Stimulated activated CD4-positive, alpha-beta T cell treated with anti-CD3 and anti-CD28 coated beads, Interleukin-1b, Interleukin-23, amount 100 ng/mL, for 4 hours (primary cell): ENCODE results near the gene UNC5A.

ENCODE experiments used
- DNase-seq, 2 donors: peaks; one replicate each; pipeline ENCODE4 v3.0.0-alpha.2; 2020; ENCODE audit warnings: low read depth in 2 of 2

UNC5A gene

DNA sequence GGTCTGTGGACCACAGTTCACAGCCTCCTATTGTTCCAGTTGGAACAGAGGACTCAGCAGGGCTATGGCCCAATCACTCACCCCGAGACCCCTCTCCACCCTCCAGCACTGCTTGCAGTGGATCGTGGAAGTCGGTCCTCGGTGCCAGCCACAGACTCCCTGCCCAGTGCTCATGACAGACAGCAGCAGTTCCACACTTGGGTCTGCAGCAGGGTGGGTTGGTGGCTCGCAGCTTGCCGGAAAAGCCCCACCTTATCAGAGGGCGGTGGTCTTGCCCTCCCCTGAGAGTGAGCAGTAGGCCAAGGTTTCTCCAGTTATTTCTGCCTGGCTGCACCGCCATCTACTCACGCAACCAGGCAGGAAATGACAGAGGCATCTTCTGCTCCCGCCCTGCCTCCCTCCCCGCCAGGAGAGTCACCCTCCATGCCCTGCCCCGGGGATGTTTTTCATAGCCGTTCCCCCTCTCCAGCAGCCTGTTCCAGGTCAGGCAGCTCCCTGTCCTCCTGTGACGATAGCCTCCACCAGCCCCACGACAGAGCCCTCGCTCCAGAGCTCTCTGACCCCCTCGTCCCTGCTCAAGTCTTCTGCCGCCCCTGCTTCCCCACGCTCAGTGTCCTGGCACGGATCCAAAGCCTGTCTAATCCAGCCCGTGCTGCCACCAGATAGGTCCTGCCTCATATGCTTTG lies 34.5 kb downstream of the UNC5A start:
- DNase-seq, result no peak

DNA sequence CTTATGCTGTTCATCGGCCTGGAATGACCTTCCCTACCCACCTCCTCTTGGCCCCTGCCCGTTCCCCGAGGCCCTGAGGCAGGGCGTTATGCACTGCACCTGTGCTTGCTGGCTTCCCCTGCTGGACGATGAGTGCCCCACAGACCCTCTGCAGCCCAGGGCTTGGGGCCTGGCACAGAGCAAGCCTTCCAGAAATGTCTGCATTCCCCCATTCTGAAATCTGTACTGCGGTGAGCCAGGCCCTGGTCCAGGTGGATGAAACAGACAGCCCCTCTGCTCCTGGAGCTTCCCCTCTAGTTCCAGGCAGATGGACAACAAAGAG lies 35.0 kb downstream of the UNC5A start:
- no peak for DNase-seq

- DNase-seq, result no peak
Measured at GRCh38 chr5:176846335-176847140, 36.2 kb downstream of the UNC5A start.

- no peak for DNase-seq
Measured at GRCh38 chr5:176847148-176847547, 36.8 kb downstream of the UNC5A start.

DNA sequence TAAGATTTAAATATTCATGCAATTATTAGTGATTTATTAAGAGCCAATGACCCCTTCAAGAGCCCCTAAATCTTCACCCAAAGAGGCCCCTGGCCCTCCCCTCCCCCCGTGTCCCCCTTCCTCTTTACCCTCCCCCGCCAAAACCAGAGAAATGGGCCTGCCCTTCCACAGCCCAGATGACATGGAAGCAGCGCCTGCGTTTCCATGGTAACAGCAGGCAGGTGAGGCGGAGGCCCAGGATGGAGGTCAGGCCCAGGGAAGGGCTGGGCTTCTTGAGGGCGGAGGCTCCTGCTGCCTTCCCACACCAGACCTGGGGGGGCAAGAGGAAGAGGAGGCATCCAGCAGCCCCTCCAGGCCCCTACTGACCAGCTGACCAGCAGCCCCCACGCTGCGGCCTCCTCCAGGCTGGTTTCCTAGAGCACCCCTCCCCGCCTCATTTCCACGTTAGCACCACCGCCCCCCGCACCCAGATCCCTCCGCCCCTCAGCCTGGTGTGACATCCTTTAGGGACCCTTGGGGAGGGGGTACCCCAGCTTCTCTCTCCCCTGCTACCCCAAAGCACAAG lies 37.4 kb downstream of the UNC5A start:
- DNase-seq, result no peak

DNA sequence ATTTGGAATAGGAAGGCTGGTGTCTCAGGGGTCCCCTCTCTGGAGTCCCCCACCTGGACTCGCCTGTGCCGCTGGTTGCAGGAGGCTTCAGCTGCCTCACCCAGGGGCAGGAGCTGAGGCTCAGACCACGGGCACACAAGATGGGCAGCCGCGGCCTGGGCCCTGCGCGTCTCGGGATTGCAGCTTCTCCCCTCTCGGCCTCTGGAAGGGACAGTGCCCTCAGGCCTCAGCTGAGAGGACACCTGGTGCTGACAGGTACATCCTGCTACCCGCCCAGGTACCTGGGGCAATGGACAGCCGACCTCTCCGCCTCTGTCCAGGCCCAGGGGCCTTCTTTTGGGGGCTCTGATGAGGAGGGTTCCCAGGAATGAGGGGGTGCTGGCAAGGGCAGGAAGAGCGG lies 38.3 kb downstream of the UNC5A start:
- DNase-seq, result no peak

GRCh38 chr5:176849611-176850227 lies 39.4 kb downstream of the UNC5A start:
- no peak for DNase-seq

GRCh38 chr5:176850371-176851245 lies 40.2 kb downstream of the UNC5A start:
- DNase-seq, result no peak

DNA sequence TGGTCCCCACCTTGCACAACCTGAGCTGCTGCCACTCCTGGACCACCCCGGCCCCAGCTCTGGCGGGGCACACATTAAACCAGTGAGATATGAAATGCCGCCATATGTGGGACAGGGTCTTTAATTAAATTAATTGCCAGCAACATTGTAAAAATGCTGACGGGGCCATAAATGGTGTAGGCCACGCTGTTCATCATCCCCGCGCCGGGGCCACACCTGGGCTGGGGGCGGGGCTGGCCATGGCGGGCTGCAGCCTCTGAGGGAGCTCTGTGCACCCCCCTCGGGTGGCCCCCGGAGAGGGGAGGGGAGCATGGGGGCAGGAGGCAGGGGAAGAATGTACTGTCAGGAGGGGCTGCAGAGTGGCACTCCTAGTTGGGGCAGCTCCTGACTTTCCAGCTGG lies 41.0 kb downstream of the UNC5A start:
- DNase-seq, result no peak

DNA sequence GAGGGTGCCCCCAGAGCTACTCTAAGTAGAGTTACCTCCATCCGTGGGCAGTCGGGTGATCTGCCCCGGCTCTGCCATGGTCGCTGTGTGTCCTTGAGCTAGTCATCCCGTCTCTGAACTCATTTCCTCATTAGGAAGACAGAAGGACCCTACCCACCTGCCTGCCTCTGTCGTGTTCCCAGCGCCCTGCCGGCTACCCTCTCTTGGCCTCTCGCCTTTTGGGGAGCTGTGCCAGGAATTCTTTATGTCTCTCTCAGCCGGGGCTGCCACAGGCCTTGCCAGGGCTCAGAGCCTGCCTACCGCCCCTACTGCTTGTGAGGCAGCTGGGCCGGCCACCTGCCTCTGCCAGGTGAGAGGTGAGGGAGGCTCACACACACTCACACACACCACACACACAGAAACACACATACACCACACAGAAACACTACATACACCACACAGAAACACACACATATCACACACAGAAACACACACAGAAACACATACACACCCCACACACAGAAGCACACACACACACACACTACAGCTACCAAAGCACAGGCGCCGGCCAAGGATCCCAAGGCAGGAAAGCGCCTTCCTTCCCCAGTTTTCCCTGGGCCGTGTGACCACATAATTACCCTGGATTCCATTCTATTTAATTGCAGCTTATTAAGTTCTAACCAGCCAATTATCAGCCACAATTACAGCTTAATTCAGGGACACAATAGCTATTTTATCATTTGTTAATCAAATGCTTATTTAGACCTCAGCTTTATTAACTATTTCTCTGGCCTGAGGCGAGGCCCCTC lies 41.7 kb downstream of the UNC5A start:
- no peak for DNase-seq

DNA sequence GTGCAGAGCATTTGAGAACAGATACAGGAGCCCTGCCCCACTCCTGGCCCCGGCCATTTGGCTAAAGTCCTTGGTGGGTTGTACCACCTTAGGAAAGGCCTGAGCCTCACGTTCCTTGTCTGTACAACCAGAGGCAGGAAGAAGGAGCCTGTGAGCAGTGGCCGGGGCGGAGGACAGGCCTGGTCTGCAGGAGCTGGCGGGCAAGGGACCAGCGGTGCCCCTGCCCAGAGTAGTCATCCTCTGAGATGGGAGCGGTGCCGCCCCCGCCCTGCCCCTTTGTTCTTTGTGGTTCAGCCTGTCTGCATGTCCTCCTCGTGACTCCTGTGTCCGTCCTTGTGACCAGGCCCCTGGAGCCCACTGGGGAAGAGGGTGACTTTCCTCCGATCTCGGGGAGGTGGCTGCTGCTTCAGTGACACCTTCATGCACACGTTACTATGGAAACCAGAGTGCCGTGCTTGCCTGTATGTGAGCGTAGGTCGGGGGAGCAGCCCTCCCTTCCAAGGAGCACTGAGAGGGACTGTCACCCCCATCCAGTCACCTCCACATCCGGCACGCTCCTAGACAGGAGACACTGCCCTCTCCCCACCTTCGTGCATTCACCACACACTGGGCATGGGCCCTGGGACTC lies 42.9 kb downstream of the UNC5A start:
- DNase-seq, result no peak

GRCh38 chr5:176854164-176854563 lies 43.8 kb downstream of the UNC5A start:
- DNase-seq, result no peak

- no peak for DNase-seq
Measured at GRCh38 chr5:176855598-176855997, 45.2 kb downstream of the UNC5A start.

GRCh38 chr5:176856746-176857145 lies 46.4 kb downstream of the UNC5A start:
- DNase-seq, result no peak

DNA sequence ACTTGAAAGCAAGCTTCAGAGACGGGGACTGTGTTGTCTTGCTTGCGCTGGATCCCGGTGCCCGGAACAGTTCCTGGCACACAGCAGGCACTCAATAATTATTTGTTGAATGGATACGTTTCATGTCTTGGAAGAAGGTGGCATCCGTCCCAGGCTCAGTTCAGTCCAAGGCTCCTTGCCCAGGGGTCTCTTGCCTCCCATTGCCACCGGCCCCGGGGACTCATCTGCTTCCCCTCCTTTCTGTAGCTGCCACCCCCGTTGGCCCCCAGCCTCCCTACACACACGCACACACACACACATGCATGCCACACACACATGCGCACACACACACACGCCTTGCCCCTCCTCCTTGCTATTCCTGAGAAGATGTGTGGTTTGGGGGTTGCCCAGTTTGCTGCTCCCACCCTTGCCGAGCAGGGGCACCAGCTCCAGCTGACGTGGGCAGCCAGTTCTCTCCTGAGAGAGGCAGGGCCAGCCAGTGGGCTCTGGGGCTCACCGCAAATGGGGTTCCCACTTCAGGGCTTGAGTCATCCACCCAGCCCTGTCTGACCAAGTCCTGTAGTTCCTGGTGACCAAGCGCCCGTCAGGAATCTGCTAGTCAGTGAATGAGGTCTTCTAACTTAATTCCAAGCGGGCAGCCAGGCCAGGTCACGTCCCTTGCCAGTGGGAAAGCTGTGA lies 47.0 kb downstream of the UNC5A start:
- DNase-seq, result no peak

DNA sequence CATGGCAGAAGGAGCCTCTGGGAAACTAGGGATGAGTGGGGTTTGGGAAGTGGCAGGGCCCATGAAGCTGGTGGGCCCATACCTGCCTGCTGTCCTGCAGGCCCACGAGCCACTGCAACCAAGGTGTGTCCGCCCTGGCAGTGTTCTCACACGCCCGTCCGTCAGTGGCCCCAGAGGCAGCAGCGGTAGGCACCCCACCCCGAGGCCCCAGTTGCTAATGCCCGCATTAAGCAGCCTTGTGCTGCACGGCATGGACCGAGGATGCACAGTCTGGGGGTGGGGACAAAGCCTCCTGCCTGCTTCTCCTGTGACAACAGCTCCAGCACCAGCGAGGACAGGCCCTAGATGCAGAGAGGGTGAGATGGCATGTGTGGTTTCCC lies 47.5 kb downstream of the UNC5A start:
- DNase-seq, result no peak

GRCh38 chr5:176859916-176860315 lies 49.6 kb downstream of the UNC5A start:
- DNase-seq, result no peak

- no peak for DNase-seq
Measured at GRCh38 chr5:176860381-176860780, 50.0 kb downstream of the UNC5A start.

- DNase-seq, result no peak
Measured at GRCh38 chr5:176861276-176861675, 50.9 kb downstream of the UNC5A start.
